CD4-positive, alpha-beta T cell treated with Interleukin-15 for 4 hours (primary cell): Measurements from ENCODE around the gene EYS.

Source experiments
- DNase-seq: peaks from one replicate; pipeline ENCODE4 v3.0.0-alpha.2; 2020; ENCODE audit warnings: low spot score

Gene EYS

GRCh38 chr6:65707126-65707826 lies at the start of gene EYS:
TSS of gene EYS (minus strand) at chr6:65707226. CDS start at chr6:65495410, 211,816 bp downstream.
- DNase-seq = no peak

GRCh38 chr6:65746302-65746701 lies 39.3 kb upstream of the EYS start:
- no peak for DNase-seq

- DNase-seq = no peak
These were observed 38.6 kb upstream of the EYS start for GRCh38 chr6:65745614-65746013.

- no peak for DNase-seq
These were observed 22.0 kb upstream of the EYS start for GRCh38 chr6:65728879-65729479.

- DNase-seq = no peak
These were observed 12.1 kb upstream of the EYS start for GRCh38 chr6:65719101-65719500.

GRCh38 chr6:65711531-65711930 lies 4.5 kb upstream of the EYS start:
- no peak for DNase-seq

GRCh38 chr6:65709099-65709830 lies 2.2 kb upstream of the EYS start:
- no peak for DNase-seq

- DNase-seq = no peak
These were observed 1.1 kb upstream of the EYS start for GRCh38 chr6:65708162-65708561.

- no peak for DNase-seq
These were observed 590 bp downstream of the EYS start for GRCh38 chr6:65706436-65706835.

- DNase-seq = no peak
These were observed 5.7 kb downstream of the EYS start for GRCh38 chr6:65701325-65701724.

- DNase-seq = no peak
These were observed 6.5 kb downstream of the EYS start for GRCh38 chr6:65700561-65700960.

GRCh38 chr6:65692109-65692508 lies 14.9 kb downstream of the EYS start:
- no peak for DNase-seq

GRCh38 chr6:65680232-65680631 lies 26.8 kb downstream of the EYS start:
- DNase-seq = no peak

GRCh38 chr6:65671922-65672321 lies 35.1 kb downstream of the EYS start:
- DNase-seq = no peak

- no peak for DNase-seq
These were observed 38.9 kb downstream of the EYS start for GRCh38 chr6:65667916-65668656.

- no peak for DNase-seq
These were observed 56.9 kb downstream of the EYS start for GRCh38 chr6:65650086-65650485.

- DNase-seq = no peak
These were observed 57.6 kb downstream of the EYS start for GRCh38 chr6:65649392-65649791.

- DNase-seq = no peak
These were observed 60.5 kb downstream of the EYS start for GRCh38 chr6:65646544-65646943.

- DNase-seq = no peak
These were observed 64.2 kb downstream of the EYS start for GRCh38 chr6:65642776-65643175.

GRCh38 chr6:65638047-65638831 lies 68.8 kb downstream of the EYS start:
- no peak for DNase-seq

GRCh38 chr6:65637289-65638046 lies 69.6 kb downstream of the EYS start:
- DNase-seq = no peak
